A172 (cell line): ENCODE results near the gene MESP2. TPM values are rescaled to one million over a fixed set of nuclear protein-coding genes. Genes with fewer than 3 reads are reported as not detected.

Source experiments
- DNase-seq: peaks from one replicate; pipeline ENCODE4 v3.0.0-alpha.2; 2015; ENCODE audit warnings: low spot score
- total RNA-seq: library from RNA; depleted of rRNA; stranded (reverse); fragments of >200 nt; shearing (Covaris generic); gene quantifications from 2 replicates; pipeline ENCODE4 v1.2.3, GENCODE V29; 2014

MESP2 gene
- total RNA-seq, 1 experiment from 2014 or later, result not detected

GRCh38 chr15:89801471-89802195 lies 25.5 kb downstream of the MESP2 start:
- no peak for DNase-seq

- DNase-seq, result no peak
Measured at GRCh38 chr15:89802231-89802928, 26.2 kb downstream of the MESP2 start.

GRCh38 chr15:89802986-89803824 lies 27.1 kb downstream of the MESP2 start:
- DNase-seq, result no peak

- DNase-seq, result no peak
Measured at GRCh38 chr15:89803941-89804800, 28.0 kb downstream of the MESP2 start.

- no peak for DNase-seq
Measured at GRCh38 chr15:89805241-89806209, 29.4 kb downstream of the MESP2 start.

GRCh38 chr15:89806210-89806558 lies 30.1 kb downstream of the MESP2 start:
- DNase-seq, result no peak

- DNase-seq, result no peak
Measured at GRCh38 chr15:89806559-89807550, 30.7 kb downstream of the MESP2 start.

- DNase-seq, result no peak
Measured at GRCh38 chr15:89807689-89808088, 31.6 kb downstream of the MESP2 start.

- no peak for DNase-seq
Measured at GRCh38 chr15:89808160-89808870, 32.2 kb downstream of the MESP2 start.

DNA sequence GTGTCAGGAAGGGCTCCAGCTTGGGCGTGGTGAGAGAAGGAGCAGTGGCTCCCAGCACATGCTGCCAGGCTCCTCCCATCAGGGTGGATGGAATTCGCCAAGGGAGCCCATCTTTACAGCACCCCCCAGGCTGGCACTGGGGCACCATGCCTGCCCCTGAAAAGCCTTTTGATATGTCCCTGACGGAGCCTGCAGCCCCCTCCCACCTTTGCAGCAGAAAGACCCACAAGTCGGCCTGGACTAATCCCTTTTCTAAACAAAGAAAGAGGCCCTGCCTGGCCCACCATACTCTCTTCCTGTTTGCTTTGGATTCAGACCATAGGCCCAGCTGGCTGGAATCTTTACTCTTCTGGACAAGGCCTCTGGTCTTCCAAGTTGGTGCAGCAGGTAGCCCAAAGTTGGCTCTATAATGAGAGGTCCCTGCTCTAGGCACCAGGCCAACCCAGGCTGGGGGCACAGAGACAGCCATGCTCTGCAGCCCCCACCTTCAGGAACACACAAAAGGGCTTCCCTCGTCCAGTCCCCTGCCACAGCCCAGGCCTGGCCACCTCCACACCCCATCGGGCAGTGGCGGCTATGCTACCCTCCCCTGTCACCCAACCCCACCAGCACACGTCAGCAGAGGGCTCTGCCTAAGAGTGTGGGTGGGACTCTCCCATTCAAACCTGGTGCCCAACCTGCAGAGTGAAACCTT lies 33.1 kb downstream of the MESP2 start:
- DNase-seq, result no peak

- DNase-seq, result no peak
Measured at GRCh38 chr15:89809787-89810148, 33.6 kb downstream of the MESP2 start.

- no peak for DNase-seq
Measured at GRCh38 chr15:89810837-89811236, 34.7 kb downstream of the MESP2 start.

GRCh38 chr15:89812011-89812846 lies 36.1 kb downstream of the MESP2 start:
- peak; percentile 73 for DNase-seq

GRCh38 chr15:89812847-89813320 lies 36.8 kb downstream of the MESP2 start:
- DNase-seq, result no peak

DNA sequence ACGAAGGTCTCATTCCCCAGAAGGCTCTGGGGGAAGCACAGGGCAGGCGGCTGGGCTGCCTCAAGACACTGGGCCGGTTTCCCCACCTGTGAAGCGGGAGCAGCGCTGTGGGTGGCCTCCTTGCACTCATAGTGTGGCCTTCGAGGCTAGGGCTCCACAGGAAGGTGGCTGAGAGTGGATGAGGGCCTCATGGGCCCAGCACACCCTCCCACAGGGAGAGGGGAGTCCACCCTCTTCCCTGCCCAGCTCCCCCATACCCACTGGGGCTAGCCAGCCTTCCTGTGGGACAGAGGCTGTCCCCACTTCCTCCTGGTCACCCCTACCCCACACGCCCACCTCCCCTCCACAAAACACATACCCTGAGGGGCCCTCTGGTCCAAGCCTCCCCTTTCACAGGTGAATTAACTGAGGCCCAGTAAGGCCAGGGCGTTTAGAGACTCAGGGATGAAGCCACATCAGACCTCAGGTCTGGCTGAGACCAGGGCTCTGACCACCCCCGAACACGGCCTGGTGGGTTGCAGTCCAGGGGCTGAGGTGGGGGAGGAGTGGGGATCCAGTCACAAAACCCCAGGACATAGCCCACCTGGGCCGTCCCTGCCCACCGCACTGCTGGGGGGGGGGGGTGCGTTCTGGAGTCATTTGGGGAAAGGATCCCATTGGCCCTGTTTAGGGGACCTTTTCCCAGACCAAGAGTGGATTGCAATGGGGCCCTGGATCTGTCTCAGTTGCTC lies 37.4 kb downstream of the MESP2 start:
- no peak for DNase-seq

GRCh38 chr15:89814112-89814742 lies 38.1 kb downstream of the MESP2 start:
- DNase-seq, result no peak
